Stimulated activated CD4-positive, alpha-beta T cell treated with anti-CD3 and anti-CD28 coated beads, Interleukin-2, amount 100 ng/mL, for 48 hours (primary cell): Measurements from ENCODE around the gene VILL.
"Not testable (repeated sequence)": the region's sequence is repeated elsewhere in the genome, so short reads cannot be mapped to it uniquely, and the experiment has no call there.

Source experiments
- DNase-seq, 2 donors: peaks; one replicate each; pipeline ENCODE4 v3.0.0-alpha.2; 2020

The VILL gene

DNA sequence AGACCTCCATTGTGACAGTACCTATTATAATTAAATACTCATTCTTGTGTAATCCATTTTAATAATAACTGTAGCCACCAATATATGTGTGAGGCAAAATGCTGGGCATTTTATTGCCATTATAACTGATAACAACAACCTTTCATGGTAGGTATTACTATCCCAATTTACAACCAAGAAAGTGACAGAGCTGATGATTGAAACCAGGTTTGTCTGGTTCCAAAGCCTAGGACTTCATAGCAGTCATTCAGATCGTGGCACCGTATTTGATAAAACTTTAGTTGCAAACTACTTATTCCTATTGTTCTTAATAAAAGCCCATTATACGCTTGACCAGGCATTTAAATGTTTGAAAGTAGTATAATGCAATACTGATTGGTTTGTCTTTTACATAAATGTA lies 26.4 kb upstream of the VILL start:
- no peak for DNase-seq

DNA sequence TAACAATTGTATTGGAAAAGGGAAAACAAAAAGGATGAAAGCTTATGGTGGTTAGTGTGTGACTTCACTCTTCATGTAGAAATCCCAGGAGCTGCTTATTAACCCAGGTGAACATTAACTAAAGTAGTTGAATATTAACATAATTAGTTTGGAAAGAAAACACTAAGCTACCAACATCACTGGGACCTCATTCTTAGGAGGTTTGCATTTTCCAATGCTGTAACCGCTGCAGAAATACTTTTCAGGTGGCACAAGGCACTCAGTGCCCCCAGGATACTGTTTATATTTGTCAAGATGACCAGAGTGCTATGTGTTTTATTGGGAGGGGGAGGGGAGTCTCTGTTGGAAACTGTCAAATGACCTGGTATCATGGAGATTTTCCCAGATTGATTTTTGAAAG lies 25.9 kb upstream of the VILL start:
- DNase-seq, result no peak

DNA sequence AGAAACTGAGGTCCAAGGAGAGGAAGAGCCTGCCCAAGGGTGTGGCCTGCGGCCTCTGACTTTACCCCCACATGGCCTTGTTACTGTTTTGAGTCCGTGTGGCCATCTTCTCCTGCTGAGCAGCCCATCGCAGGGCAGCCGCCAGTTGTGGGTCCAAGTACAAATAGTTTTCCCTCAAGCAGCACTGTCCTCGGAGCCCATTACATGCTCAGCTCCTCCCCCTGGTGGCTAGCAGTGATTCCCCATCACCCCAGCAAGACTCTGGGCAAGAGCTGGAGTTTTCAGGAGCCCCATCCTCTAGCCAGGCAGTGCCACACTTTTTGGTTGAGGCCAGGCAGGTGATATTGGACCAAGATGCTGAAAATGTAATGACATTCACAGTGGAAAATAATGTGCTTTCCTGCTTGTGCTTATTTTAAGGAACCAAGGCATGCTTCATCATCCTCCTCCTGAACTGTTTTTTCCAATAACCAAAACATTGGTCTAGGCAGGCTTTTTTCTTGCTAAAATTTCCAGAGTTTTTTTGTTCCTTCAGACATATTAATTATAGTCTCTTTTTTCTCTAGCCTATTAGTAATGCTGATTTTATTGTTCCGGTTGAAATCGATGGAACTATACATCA lies 23.2 kb upstream of the VILL start:
- DNase-seq, result peak; percentile 50 to 52

DNA sequence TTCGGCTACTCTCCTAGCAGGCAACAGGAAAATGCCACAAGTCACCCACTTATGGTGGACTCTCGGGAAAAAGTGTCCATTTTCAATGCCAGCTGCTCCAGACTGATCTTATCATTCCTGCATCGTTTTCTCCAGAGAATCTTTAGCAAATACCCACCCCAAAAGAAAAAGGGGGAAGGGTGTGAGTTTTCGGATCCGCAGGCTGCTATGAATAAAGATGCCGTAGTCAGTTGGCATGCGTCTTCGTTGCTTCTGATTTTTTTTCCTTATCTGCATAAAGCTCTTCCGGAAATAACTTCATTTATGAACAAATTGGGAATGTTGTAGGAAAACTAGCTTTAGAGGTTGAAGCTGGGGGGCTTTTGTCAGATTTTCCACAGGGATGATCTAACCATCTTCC lies 22.4 kb upstream of the VILL start:
- DNase-seq, result no peak

DNA sequence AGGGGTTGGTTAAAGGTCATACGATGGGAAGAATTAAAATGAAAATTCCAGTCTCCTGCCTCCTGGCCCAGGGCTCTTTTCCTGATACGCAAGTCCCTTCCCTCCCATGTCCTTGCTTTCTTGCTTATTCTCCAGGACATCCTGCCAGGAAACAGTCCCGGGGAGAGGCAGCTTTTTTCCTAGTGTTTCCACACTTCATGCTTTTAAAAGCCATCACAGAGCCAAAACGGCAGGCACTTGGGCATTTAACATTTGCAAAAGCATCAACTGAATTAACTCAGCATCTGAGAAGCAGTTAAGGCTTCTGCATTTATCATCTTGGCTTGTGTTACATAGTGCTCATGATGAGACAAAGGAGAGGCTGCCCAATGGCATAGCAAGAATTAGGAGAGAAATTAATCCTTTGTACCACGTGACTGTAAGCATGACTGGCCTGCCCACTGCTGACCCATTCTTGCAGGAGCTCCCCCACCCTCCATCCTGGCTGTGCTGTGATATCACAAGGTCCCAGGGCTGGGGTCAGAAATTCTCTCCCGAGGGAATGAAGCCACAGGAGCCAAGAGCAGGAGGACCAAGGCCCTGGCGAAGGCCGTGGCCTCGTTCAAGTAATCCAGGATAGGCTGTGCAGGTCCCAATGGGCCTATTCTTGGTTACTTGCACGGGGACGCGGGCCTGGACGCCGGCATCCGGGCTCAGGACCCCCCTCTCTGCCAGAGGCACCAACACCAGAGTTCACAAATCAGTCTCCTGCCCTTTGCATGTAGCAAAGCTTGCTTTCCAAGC lies 21.6 kb upstream of the VILL start:
- no peak for DNase-seq

DNA sequence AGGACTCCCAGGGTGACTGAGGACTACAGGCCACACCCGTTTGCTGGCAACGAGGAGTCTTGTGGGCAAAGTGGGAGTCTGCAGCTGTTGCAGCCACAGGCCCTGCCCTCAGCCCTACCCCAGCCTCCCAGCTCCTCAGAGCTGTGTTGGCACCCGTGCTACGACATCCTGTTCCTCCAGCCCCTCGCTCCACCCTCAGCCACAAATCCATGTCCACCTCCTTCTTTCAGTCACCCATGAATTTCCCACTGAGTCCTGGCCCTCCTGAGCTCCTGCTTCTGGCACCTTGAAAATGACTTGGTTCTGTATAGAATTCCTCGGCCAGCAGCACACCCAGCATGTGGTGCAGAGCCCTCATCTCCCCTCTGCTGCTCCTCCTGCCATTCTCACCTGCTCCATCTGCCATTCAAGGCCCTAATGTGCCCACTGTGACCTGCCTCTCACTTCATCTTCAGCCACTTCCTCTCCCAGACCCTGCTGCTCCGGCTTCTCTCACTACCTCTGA lies 20.9 kb upstream of the VILL start:
- no peak for DNase-seq

DNA sequence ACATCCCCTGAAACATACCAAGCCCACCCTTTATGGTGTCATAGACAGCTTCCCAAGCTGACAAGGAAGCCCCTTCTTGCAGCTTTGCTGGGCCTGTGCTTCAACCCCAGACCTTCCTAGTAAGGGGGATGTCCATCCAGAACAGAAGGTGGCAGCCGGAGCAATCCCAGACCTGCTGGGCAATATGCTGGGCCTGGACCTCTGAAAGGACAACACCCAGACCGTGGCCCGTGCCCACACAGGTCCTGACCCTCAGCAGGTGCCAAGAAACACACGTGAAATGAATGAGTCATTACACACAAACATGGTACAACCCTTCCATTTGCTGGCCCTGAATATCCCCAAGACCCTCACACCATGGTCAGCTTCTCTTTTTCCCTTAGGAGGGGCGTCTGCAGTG lies 19.8 kb upstream of the VILL start:
- DNase-seq, result no peak

DNA sequence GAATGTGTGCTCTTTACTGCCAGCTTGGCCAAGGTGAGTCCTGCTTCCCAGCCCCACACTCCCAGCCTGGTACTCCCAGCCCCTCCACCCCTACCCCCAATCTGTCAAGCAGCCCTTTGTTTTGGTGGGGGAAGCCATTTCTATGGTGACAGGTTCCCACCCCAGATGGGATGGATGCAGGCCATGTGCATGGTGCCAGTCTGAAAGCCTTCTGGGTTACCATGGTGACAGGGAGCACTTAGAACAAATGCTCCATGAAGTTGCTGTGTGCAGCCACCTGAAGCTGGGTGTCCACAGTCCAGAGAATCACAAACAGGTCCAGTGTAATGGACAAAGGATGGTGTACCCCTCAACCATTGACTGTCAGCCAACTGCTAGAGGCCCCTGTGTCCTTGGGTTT lies 19.1 kb upstream of the VILL start:
- no peak for DNase-seq

DNA sequence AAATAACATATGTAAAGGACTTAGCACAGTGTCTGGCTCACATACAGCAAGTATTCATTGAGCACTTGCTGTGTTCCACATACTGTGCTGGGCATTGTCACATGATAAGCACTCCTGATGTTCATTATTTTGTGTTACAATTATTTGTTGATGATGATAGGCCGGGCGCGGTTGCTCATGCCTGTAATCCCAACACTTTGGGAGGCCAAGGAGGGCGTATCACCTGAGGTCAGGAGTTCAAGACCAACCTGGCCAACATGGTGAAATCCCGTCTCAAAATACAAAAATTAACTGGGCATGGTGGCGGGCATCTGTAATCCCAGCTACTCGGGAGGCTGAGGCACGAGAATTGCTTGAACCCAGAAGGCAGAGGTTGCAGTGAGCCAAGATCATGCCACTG lies 18.5 kb upstream of the VILL start:
- not testable (repeated sequence) for DNase-seq

DNA sequence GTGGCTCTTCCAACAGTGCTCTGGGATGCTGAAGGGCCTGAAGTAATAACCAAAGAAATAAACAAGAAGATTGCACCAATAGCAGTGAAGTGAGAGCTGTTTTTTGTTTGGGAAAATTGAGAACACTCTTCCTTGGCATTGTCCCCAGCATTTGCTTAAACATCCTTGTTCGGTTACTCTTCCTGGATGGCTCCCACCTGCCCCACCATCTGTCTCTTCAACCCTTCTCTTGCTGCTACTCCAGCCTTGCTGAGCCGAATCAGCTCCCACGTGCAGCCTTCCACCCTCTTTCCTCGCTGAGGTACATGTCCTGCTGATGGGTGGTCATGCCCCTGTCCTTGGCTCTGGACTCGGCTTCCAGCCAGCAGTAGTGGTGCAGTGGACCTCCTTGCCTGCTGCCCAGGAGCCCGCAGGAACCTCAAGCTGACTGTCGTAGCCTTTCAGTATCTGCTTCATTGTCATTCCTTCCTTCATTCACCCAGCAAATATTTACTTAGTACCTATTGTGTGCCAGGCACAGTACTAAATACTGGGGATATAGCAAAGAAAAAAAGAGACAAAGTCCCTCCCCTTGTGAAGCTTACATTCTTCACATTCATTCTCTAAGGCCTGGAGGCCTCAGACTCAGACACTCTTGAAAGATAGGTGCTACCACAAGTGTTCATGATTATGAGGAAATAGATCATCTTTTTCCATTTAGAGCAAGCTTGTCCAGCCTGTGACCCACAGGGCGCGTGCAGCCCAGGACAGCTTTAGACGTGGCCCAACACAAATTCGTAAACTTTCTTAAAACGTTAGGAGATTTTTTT lies 17.1 kb upstream of the VILL start:
- DNase-seq, result no peak

DNA sequence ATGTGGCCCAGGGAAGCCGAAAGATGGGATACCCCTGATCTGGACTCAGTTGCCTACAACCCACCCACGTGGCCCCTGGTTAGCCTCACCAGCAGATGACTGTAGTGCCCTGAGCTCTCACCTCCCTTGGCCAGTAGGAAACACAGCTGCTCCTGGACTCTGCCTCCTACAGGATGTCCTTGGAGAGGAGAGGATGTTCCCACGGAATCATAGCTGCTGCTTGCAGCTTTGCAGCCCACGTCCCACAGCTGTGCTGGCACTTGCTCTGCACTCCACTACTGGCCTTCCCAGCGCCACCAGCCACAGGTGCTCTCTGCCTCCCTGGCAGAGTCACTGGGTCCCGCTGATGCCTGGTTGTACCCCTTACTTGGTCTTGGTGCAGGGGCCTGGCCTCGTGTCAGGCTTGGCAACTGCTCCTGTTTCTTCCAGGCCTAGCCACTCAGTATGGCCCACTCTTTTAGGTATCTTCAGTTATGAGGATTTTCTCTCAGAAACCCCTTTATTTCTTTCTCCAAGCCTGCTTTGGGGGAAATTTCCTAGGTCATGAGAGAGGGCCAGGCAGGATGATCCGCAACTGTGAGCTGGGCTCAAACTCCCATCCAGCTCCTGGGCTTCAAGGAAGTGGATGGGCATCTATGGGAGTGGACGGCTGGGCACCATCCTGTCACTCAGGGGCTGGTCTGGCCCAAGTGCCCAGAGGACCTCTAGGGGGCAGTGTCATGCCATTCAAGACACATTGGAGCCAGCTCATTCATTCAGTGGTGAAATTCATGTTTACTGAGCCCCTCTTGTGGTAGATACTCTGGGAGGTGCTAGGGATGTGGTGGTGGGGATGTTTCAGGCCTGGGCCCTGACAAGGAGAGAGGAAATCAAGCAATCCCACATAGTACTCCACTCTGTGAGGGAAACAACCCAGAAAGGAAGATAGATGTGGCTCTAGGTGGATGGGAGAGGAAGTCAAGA lies 16.2 kb upstream of the VILL start:
- DNase-seq, result peak; percentile 57 to 65

DNA sequence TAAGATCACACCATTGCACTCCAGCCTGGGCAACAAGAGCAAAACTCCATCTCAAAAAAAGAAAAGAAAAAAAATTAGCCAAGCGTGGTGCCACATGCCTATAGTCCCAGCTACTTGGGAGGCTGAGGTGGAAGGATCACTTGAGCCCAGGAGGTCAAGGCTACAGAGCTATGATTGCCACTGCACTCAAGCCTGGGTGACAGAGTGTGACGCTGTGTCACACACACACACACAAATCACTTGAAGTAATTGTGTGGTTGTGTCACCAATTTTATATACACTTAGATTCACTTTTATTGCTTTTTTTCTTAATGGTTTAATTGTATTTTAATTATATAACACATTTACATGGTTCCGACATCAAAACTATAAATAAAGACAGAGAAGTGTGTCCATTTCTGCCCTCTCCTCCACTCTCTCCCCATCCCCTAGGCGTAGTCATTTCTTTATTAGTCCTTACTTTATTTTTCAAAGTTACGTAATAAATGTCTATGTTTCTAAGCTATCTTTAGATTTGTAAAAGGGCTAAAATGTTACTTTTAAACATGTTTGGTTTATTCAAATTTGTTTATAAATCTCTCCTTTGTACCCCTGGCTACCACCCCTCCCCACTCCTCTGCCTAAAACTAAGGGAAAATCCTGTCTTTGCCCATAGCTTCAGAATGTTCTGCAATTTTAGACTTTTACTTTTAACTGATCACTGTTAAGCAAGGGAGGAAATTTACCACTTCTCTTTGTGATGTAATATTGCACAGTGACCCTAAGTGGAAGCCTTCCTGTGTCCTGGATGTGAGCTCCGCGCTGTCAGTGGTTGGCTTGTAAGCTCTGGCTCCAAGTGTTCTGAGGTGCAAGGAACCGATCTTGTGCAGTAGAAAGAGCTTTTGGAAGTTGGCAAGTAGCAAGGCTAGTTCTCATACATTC lies 10.8 kb upstream of the VILL start:
- DNase-seq, result no peak

DNA sequence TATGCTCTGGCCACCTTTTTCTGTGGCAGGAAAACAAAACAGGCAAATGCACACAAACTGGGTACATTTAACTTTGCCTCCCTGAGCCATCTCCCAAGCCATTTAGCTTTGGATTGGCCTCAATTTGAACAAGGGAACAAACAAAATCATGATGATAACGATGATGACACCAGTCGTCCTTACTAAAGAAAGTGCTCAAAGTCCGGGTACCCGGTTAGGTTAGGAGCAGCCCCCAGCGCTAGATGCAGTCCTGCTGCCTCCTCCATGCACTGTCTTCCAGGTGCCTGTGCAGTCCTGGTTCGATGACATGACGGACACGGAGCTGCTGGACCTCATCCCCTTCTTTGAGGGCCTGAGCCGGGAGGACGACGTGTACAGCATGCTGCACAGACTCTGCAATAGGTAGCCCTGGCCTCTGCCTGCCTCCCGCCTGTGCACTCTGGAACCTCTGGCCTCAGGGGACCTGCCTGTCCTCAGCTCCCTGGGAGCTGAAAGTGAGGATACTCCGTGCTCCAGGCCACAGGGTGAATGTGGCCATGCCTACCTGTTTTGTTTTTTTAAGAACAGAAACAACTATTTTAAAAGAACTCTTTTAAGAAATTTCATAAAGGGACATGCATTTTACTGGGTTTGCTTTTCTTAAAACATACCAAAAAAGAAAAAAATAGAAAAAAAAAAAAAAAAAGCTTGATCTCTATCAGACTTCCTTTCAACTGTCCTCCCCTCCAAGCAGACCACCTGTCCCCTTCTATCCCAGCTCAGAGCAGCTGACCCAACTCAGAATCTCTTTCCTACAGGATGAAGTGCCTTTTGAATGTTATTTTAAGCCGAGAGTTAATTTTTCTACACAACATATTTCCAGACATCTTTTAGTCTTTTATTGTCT lies 9.9 kb upstream of the VILL start:
- DNase-seq, result no peak

DNA sequence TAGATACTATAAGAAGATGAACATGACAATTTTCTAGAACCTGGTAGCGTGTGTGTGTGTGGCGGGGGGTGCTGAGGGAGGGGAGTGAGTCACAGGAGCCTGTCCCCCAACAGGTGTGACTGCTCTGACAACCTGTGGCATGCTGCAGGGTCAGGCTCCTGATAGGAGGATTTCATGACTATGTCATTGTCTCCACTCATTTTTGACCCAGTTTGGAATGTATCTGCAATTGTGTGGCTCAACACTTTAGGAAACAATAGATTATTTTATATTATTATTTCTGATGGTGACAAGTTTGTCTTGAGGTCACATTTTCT lies 9.3 kb upstream of the VILL start:
- DNase-seq, result no peak

DNA sequence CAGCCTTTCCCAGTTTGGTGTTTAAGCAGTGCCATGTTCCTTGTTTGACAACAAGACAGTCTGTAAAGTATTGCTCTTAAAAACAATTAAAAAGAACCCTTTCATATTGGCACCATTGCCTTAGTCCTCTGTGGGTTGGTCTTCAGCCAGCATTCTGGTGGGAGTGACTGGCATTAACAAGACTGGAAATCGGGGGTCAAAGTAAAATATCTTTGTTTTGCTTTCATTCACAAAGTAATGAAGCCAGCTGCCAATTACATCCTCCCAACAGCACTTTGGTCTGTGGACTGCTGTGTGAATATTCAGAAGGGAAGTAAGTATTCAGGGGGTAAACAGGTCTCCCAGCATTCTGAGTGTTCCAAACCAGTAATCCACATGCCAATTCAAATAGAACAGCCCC lies 8.3 kb upstream of the VILL start:
- DNase-seq, result no peak

DNA sequence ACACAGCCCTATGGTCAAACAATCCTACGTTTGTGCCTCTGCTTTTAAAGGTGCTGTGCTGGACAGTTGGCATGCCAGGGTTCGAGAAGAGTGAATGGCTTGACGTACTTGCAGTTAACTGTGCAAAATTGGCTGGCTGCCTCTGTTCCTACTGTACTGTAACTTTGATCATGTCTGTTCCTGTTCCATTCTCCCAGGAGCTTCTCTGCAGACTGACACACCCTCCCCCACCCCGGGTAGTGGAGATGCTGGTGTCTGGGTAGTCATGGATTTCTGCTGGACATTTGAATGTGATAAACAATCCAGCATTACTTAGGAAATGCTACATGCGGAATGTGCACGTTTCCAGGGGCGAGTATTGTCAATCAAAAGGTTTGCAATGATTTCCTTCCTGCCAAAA lies 6.5 kb upstream of the VILL start:
- DNase-seq, result no peak

DNA sequence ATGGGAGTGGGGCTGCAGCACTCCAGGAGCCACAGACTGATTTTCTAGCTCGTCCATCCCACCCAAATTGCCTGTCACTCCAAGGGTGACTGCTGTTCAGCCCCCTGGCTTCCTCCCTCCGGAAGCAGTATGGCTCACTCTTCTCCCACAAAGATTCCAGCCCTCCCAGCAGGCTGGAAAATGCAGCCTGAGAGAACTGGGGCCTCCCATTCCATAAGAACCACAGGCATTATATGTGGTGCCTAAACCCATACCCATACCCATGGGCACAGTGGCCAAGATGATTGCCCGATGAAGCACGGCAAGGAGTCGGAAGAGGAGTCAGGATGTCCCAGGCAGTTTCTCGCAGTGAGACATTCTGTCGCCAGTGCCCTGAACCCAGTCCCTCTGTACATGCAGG lies 6.0 kb upstream of the VILL start:
- no peak for DNase-seq

DNA sequence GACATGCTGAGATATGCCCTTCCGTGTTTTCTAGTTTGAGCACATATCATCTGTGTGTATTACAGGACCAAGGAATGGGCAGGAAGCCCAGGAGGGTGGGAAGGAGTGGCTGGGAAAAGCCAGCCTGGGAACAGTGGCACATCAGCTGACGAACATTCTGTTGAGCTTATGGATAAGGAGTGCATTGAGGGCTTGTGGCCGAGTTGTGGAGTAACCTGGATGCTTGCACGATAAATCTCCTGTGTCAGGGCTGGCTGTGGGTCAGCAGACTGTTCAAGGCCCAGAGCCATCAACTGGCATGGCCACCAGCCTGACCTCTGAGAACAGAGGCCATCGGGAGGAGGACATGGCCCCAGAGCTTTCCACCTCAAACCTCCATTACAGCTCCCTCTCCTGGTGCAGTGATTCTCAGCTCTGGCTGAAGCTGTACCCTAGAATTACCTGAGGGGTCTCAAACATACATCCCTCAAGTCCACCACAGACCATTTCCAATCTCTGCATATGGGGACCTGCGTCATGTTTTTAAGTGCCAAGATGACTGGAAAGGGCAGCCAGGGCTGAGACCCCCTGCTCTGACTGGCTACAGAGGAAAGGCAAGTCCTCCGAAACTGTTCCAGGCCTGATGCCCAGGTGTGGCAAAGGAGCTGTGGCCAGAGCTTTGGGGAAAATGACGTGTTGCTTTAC lies 4.8 kb upstream of the VILL start:
- no peak for DNase-seq

DNA sequence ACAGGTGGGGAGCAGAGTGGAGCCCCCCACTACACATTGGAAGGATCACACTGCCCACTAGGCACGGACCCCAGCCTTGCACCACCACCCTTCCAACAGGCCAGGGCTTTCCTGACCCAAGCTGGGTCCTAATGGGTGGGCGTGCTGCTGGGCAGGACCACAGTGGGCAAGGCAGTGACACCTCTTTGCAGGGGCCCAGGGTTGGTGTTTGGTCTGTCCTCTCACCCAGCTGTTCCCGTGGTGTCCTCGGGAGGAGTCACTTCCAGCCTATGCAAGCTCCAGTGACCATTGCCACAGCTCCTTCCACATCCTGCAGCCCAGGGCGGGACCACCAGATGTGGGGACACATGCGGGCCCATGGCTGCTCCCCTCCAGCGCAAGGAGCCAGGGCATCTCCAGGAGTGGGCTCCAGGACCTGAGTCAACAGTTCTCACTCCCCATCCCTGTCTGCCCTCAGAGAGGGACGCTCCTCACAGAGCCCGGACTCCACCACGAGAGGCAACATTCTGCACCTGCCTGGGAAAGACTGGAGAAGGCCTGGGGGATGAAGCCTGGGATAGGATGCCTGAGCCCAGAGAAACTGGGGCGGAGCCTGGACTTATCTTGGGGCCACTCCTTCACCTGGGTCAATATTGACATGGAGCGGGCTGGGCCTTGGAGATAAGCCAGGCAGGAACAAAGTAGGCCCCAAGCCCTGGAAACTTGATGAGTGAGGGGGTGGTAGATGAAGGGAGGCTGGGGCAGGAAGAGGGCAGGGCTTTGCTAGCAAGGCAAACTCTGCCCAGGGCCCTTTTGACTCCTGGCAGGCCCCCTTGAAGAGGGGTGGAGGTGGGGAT lies 3.9 kb upstream of the VILL start:
- DNase-seq, result no peak
